Subcutaneous adipose tissue (tissue), 4 donors: ENCODE measurements around the gene ABCA6. TPM values are rescaled to one million over a fixed set of nuclear protein-coding genes. Genes with fewer than 3 reads are reported as not detected.

Experiments
- total RNA-seq, 4 donors: library from RNA; depleted of rRNA; stranded (reverse); fragments of >200 nt; gene quantifications; one replicate each; pipeline ENCODE4 v1.1.0, GENCODE V29; 2016
- TF ChIP-seq, protein P1 (sequence below): fragments of 450-650 bp; IDR thresholded peaks from one replicate; pipeline ENCODE4 v1.5.1; 2016; ENCODE audit warnings: low read depth, mild to moderate bottlenecking, control low read depth, antibody characterized with exemption, moderate library complexity

The ABCA6 gene
- total RNA-seq, 4 donors from 2014 or later = 207 to 363 (median 285) TPM

DNA sequence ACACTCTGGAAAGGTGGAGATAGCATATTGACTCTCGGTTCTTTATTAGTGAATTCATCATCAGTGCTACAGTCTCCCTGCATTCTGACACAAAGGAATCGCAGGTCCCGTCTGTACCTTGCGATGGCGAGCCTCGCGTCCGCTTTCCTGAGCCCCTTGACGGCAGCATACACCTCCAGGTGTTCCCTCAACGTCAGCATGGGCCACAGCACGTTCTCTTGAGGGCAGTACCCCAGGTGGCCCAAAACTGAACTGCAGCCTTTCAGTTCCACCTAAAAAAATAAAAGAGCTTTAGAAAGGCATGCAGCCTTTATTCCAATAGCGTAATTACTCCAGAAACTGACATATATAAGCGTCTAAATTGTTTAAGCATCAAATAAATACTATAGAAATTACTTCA is 56.8 kb downstream of the ABCA6 start:
- TF ChIP-seq, protein P1, sequence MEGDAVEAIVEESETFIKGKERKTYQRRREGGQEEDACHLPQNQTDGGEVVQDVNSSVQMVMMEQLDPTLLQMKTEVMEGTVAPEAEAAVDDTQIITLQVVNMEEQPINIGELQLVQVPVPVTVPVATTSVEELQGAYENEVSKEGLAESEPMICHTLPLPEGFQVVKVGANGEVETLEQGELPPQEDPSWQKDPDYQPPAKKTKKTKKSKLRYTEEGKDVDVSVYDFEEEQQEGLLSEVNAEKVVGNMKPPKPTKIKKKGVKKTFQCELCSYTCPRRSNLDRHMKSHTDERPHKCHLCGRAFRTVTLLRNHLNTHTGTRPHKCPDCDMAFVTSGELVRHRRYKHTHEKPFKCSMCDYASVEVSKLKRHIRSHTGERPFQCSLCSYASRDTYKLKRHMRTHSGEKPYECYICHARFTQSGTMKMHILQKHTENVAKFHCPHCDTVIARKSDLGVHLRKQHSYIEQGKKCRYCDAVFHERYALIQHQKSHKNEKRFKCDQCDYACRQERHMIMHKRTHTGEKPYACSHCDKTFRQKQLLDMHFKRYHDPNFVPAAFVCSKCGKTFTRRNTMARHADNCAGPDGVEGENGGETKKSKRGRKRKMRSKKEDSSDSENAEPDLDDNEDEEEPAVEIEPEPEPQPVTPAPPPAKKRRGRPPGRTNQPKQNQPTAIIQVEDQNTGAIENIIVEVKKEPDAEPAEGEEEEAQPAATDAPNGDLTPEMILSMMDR = no peak

- TF ChIP-seq, protein P1 = no peak
Observed at GRCh38 chr17:69082696-69083095, 59.0 kb downstream of the ABCA6 start.

DNA sequence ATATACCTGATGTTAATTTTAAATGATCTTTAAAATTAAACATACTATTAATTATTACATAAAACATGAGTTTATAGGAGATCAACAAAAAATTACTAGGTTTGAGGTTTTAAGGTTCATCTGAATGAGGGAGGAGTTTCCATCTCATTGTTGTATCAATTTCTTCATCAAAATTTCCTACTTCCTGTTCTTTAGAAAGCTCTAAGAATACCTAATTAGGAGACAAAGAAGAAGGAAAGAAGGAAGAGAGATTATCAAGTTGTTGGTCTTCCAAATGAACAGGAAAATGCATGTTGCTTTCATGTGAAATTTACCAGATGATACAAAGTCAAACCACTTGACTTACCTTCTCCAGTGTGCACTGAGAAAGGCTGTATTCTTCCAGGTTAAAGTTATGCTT is 62.8 kb downstream of the ABCA6 start:
- TF ChIP-seq, protein P1 = no peak

DNA sequence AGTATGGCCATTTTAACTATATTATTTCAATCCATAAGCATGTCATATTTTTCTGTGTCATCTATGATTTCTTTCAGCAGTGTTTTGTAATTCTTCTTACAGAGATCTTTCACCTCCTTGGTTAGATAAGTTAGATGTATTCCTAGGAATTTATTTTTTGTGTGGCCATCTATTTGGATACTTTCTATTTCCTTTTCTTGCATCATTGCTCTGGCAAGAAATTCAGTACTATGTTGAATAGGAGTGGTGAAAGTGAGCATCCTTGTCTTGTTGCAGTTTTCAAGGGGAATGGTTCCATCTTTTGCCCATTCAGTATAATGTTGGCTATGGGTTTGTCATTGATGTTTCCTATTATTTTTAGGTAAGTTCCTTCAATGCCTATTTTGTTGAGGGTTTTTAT is 65.9 kb downstream of the ABCA6 start:
- TF ChIP-seq, protein P1 = no peak

- TF ChIP-seq, protein P1 = no peak
Observed at GRCh38 chr17:69069226-69069750, 72.4 kb downstream of the ABCA6 start.

GRCh38 chr17:69067274-69068047 is 74.2 kb downstream of the ABCA6 start:
- TF ChIP-seq, protein P1 = no peak

- TF ChIP-seq, protein P1 = no peak
Observed at GRCh38 chr17:69066482-69066881, 75.2 kb downstream of the ABCA6 start.
